ENCODE results near the gene ZSWIM5. TPM values are rescaled to one million over a fixed set of nuclear protein-coding genes. Genes with fewer than 3 reads are reported as not detected.
A peak's percentile ranks its signal among the peaks of the same experiment; 100 is the strongest.

The ZSWIM5 gene
- total and polyA plus RNA-seq, 9 of the 15 experiments (the other 6 are each of a cell fraction or from before 2014, with no cell fraction given): under 0.01 to 0.07 (median 0.03) TPM; not detected in 3

DNA sequence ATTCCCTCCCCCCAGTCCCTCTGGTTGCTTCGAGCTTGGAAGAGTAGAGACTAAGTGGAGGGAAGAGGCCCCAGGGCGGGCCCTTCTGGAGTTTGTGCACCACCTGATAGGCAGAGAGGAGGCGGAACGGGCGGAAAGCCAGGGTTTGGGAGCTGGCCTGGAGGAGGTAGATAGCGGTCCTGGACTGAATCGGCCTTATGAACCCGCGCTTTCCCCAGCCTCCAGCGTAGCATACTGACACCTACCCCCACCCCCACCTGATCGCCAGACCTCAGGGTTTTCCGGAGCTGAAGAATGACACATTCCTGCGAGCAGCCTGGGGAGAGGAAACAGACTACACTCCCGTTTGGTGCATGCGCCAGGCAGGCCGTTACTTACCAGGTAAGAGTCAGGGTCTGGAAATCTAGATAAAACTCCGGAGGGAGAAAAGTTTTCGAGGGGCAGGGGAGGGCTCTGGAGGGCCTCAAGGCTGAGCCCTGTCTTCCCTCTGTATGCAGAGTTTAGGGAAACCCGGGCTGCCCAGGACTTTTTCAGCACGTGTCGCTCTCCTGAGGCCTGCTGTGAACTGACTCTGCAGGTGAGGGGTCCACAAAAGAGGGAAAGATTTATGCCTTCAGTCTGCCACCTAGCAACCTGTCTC lies 193.6 kb downstream of the ZSWIM5 start (continued):
- TF ChIP-seq, protein P1, sequence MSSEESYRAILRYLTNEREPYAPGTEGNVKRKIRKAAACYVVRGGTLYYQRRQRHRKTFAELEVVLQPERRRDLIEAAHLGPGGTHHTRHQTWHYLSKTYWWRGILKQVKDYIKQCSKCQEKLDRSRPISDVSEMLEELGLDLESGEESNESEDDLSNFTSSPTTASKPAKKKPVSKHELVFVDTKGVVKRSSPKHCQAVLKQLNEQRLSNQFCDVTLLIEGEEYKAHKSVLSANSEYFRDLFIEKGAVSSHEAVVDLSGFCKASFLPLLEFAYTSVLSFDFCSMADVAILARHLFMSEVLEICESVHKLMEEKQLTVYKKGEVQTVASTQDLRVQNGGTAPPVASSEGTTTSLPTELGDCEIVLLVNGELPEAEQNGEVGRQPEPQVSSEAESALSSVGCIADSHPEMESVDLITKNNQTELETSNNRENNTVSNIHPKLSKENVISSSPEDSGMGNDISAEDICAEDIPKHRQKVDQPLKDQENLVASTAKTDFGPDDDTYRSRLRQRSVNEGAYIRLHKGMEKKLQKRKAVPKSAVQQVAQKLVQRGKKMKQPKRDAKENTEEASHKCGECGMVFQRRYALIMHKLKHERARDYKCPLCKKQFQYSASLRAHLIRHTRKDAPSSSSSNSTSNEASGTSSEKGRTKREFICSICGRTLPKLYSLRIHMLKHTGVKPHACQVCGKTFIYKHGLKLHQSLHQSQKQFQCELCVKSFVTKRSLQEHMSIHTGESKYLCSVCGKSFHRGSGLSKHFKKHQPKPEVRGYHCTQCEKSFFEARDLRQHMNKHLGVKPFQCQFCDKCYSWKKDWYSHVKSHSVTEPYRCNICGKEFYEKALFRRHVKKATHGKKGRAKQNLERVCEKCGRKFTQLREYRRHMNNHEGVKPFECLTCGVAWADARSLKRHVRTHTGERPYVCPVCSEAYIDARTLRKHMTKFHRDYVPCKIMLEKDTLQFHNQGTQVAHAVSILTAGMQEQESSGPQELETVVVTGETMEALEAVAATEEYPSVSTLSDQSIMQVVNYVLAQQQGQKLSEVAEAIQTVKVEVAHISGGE (CRISPR knock-in tag; IDR thresholded peaks at IDR 0.05): peak in 1 of 3 experiments; percentile 86; a peak in 2 of 6 replicates
- TF ChIP-seq DIDO1 (tag; IDR thresholded peaks at IDR 0.05; ENCODE audit: low read depth): no peak
- no peak for TF ChIP-seq ZNF347 (CRISPR knock-in tag; IDR thresholded peaks at IDR 0.05; ENCODE audit: low read depth)
- TF ChIP-seq ZKSCAN3 (CRISPR knock-in tag; IDR thresholded peaks at IDR 0.05): no peak
- TF ChIP-seq TSC22D4 (tag; IDR thresholded peaks at IDR 0.05): no peak
- TF ChIP-seq MIER1 (IDR thresholded peaks at IDR 0.05; ENCODE audit: low read depth): no peak
- TF ChIP-seq, protein P2, sequence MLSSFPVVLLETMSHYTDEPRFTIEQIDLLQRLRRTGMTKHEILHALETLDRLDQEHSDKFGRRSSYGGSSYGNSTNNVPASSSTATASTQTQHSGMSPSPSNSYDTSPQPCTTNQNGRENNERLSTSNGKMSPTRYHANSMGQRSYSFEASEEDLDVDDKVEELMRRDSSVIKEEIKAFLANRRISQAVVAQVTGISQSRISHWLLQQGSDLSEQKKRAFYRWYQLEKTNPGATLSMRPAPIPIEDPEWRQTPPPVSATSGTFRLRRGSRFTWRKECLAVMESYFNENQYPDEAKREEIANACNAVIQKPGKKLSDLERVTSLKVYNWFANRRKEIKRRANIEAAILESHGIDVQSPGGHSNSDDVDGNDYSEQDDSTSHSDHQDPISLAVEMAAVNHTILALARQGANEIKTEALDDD (IDR thresholded peaks at IDR 0.05): peak; percentile 63; the same call in 1 of the 2 replicates
- TF ChIP-seq ZBED1 (IDR thresholded peaks at IDR 0.05): peak; percentile 87; the same call in 1 of the 2 replicates
- TF ChIP-seq, protein P3, sequence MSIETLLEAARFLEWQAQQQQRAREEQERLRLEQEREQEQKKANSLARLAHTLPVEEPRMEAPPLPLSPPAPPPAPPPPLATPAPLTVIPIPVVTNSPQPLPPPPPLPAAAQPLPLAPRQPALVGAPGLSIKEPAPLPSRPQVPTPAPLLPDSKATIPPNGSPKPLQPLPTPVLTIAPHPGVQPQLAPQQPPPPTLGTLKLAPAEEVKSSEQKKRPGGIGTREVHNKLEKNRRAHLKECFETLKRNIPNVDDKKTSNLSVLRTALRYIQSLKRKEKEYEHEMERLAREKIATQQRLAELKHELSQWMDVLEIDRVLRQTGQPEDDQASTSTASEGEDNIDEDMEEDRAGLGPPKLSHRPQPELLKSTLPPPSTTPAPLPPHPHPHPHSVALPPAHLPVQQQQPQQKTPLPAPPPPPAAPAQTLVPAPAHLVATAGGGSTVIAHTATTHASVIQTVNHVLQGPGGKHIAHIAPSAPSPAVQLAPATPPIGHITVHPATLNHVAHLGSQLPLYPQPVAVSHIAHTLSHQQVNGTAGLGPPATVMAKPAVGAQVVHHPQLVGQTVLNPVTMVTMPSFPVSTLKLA (conservative IDR thresholded peaks at IDR 0.05): peak; percentile 87 to 95
- TF ChIP-seq, protein P4, sequence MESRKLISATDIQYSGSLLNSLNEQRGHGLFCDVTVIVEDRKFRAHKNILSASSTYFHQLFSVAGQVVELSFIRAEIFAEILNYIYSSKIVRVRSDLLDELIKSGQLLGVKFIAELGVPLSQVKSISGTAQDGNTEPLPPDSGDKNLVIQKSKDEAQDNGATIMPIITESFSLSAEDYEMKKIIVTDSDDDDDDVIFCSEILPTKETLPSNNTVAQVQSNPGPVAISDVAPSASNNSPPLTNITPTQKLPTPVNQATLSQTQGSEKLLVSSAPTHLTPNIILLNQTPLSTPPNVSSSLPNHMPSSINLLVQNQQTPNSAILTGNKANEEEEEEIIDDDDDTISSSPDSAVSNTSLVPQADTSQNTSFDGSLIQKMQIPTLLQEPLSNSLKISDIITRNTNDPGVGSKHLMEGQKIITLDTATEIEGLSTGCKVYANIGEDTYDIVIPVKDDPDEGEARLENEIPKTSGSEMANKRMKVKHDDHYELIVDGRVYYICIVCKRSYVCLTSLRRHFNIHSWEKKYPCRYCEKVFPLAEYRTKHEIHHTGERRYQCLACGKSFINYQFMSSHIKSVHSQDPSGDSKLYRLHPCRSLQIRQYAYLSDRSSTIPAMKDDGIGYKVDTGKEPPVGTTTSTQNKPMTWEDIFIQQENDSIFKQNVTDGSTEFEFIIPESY (CRISPR knock-in tag; IDR thresholded peaks at IDR 0.05): no peak
- TF ChIP-seq NR2C2 (CRISPR knock-in tag; IDR thresholded peaks at IDR 0.05): 0 out of 2 replicates have a peak, but pooled peaks have one; percentile 22
- TF ChIP-seq NR2C2 (tag; IDR thresholded peaks at IDR 0.05): peak; percentile 87
- peak; percentile 73; the same call in 1 of the 2 replicates for TF ChIP-seq ESRRA (IDR thresholded peaks at IDR 0.05; ENCODE audit: borderline replicate concordance, low read depth)
- peak; percentile 41; the same call in 1 of the 2 replicates for TF ChIP-seq GABPA (tag; conservative IDR thresholded peaks at IDR 0.05; ENCODE audit: low read depth)
- no peak for TF ChIP-seq PHTF2 (CRISPR knock-in tag; IDR thresholded peaks at IDR 0.05)
- TF ChIP-seq KDM1A (IDR thresholded peaks at IDR 0.05): peak in 1 of 2 experiments; percentile 88; a peak in 3 of 4 replicates
- peak; percentile 96 for TF ChIP-seq TBL1XR1 (IDR thresholded peaks at IDR 0.05; ENCODE audit: low read length in 2 of 2)
